ENCODE data around the gene RASA3. TPM values are rescaled to one million over a fixed set of nuclear protein-coding genes. Genes with fewer than 3 reads are reported as not detected.

Gene RASA3
- 10.2 to 14.4 TPM (median 13.8 TPM) in 5 replicates for total RNA-seq (2022; extraction: Qiagen RNA extraction; ENCODE audit: low read depth)

GRCh38 chr13:114132419-114133121 lies at the start of gene RASA3:
RASA3 (minus strand) TSS chr13:114132623; CDS start chr13:114132489, 134 bp downstream.

GRCh38 chr13:114179087-114179658 lies 46.8 kb upstream of the RASA3 start, which contains the start of gene CFAP97D2:
CFAP97D2 (plus strand) TSS chr13:114179257; CDS start chr13:114179331, 74 bp downstream.

DNA sequence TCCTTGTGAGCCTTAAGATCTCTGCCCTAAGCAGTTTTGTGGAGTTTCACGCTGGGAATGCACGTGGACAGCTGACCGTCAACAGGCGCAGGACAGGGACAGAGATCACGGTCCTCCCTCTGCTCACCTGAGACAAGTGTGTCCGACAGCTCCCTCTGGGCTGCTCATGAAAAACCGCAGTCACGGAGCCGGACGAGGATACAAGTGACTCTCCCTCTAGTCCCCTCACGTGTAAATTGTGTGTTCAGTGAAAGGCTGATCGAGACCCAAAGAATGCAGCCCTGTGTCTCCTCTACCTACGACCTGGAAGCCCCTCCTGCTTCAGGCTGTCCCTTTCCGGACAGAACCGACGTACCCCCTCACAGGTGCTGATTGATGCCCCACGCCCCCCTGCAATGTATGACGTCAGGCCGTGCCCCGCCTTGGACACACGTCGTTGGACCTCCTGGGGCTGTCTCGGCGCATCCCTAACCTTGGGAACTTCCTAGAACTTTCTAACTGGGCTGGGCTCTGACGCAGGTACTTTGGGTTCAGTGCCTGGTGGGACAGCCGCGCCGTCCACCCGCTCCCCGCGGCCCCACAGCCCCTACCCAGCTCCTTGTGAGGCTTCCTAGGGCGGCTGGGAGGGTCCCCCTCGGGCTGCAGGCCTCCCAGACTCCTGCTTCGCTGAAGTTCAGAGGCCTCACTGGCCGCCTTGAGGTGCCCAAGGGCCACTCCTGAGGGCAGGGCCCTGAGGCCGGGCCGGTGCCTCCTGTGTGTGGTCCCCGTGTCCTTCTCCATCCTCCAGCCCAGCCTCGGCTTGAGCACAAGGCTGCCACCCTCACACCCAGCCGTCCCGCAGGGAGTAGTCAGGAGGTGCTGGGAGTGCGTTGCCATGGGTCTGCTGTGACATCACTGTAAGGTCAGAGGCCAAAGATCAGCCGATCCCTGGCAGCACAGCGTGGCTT lies 158.9 kb downstream of the RASA3 start, which contains the start of gene C13orf46:
TSS of gene C13orf46 (minus strand) at position 859 of the 947 bp plus-strand sequence. CDS start at position 780, 79 bp downstream.

Other genes starting within 250 kb of the RASA3 start
- 0.05 to 0.27 TPM (median 0.14 TPM) in 5 replicates for gene C13orf46, start 158.5 kb downstream of the RASA3 start, total RNA-seq (2022; extraction: Qiagen RNA extraction; ENCODE audit: low read depth)
- not detected in 5 replicates for gene CFAP97D2, start 46.6 kb upstream of the RASA3 start, total RNA-seq (2022; extraction: Qiagen RNA extraction; ENCODE audit: low read depth)
- gene CDC16, start 102.3 kb upstream of the RASA3 start, total RNA-seq (2022; extraction: Qiagen RNA extraction; ENCODE audit: low read depth): 32.4 to 40.1 TPM (median 37.6 TPM) in 5 replicates
- 29.8 to 34.0 TPM (median 33.9 TPM) in 5 replicates for gene UPF3A, start 149.0 kb upstream of the RASA3 start, total RNA-seq (2022; extraction: Qiagen RNA extraction; ENCODE audit: low read depth)
- gene CHAMP1, start 181.9 kb upstream of the RASA3 start, total RNA-seq (2022; extraction: Qiagen RNA extraction; ENCODE audit: low read depth): 17.5 to 24.7 TPM (median 22.2 TPM) in 5 replicates

Data from A549 treated with RU486 at 1 μM for 4 hours (cell line).